ENCODE results near the gene TNRC6A. TPM values are rescaled to one million over a fixed set of nuclear protein-coding genes. Genes with fewer than 3 reads are reported as not detected.

Gene TNRC6A
- total RNA-seq, 6 experiments from 2014 or later, result 17.0 to 38.4 (median 23.1) TPM

DNA sequence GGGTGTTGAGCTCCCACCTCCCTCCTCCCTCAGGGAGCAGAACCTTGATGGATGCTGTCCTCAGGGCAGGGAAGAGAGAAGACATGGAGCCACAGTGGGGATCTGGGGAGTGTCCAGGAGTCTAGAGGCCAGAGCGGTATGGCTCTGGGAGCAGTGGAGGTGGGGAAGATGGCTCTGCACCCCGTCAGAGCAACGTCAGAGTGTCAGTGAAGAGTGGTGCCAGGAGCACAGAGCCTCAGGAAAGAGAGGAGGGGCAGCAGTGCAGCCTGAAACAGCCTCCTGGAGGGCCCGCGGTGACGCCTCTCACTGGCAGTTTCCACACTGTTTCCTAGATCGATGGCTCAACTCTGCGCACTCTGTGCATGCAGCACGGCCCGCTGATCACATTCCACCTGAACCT, 93.1 kb downstream of the TNRC6A start:
- intact Hi-C loops (cut with DNase I), result no loop called here
- no peak overlapping the region for H3K4me3 ChIP-seq
- H3K27me3 ChIP-seq, result no peaks in the 10 kb centered on the region
- peaks cover 0 to 8% (median 2%) of the 10 kb centered on the region in 4 donors for H3K4me1 ChIP-seq
- 100% methylated on average over 1 of the region's 10 CpGs for WGBS (ENCODE audit: insufficient coverage, low coverage, low lambda C conversion rate, missing lambda C conversion rate)
- ATAC-seq, result peak in 2 of 4 donors; percentile 3 to 6
- no peak overlapping the region for H3K27ac ChIP-seq
- DNase-seq, result no peak
- peaks cover 11 to 83% (median 45%) of the 10 kb centered on the region in 4 donors for H3K36me3 ChIP-seq
- H3K9me3 ChIP-seq, result no peaks in the 10 kb centered on the region
- TF ChIP-seq POLR2A (IDR thresholded peaks at IDR 0.05) (no peak), CTCF (IDR thresholded peaks at IDR 0.05) (no peak)

DNA sequence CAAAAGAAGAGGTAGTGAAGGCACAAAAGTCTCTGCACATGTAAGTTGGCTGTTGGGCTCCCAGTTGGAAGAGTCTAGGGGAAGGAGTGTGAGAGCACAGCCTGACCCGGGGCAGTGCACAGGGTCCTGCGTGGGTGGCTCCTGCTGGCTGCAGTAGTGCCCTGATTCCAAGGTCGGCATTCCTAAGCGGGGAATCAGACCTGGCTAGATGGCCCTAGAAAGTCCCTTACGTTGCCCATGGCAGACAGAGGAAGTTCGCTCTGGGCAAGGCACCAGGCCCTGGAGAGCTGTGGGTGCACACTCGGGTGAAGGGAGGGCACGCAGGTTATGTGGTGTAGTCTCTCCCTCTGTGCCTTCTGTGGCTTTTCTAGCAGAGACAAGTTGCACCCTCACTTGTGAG, 93.5 kb downstream of the TNRC6A start:
- no peaks in the 10 kb centered on the region for H3K27me3 ChIP-seq
- no peak overlapping the region for H3K27ac ChIP-seq
- TF ChIP-seq CTCF (IDR thresholded peaks at IDR 0.05), result no peak
- TF ChIP-seq POLR2A (IDR thresholded peaks at IDR 0.05), result no peak
- DNase-seq (no peak), ATAC-seq (peak; percentile 20 to 60 (median 26))
- peaks cover 11 to 79% (median 45%) of the 10 kb centered on the region in 4 donors for H3K36me3 ChIP-seq
- no CpG with 5 or more reads among the region's 8 CpGs for WGBS (ENCODE audit: insufficient coverage, low coverage, low lambda C conversion rate, missing lambda C conversion rate)
- intact Hi-C loops (cut with DNase I), result no loop called here
- peaks cover 0 to 8% (median 2%) of the 10 kb centered on the region in 4 donors for H3K4me1 ChIP-seq
- no peaks in the 10 kb centered on the region for H3K9me3 ChIP-seq
- H3K4me3 ChIP-seq, result no peak overlapping the region

GRCh38 chr16:24825696-24826095, 96.2 kb downstream of the TNRC6A start:
- TF ChIP-seq CTCF (IDR thresholded peaks at IDR 0.05), result no peak
- no peak for TF ChIP-seq POLR2A (IDR thresholded peaks at IDR 0.05)
- no peaks in the 10 kb centered on the region for H3K9me3 ChIP-seq
- H3K4me3 ChIP-seq, result no peak overlapping the region
- peaks cover 2 to 56% (median 30%) of the 10 kb centered on the region in 4 donors for H3K36me3 ChIP-seq
- no peak overlapping the region for H3K27ac ChIP-seq
- DNase-seq, result no peak
- no peak for ATAC-seq
- no peaks in the 10 kb centered on the region for H3K4me1 ChIP-seq
- no peaks in the 10 kb centered on the region for H3K27me3 ChIP-seq
- WGBS (ENCODE audit: insufficient coverage, low coverage, low lambda C conversion rate, missing lambda C conversion rate), result 86% methylated on average over 9 of the region's 10 CpGs
- intact Hi-C loops (cut with DNase I), result no loop called here

DNA sequence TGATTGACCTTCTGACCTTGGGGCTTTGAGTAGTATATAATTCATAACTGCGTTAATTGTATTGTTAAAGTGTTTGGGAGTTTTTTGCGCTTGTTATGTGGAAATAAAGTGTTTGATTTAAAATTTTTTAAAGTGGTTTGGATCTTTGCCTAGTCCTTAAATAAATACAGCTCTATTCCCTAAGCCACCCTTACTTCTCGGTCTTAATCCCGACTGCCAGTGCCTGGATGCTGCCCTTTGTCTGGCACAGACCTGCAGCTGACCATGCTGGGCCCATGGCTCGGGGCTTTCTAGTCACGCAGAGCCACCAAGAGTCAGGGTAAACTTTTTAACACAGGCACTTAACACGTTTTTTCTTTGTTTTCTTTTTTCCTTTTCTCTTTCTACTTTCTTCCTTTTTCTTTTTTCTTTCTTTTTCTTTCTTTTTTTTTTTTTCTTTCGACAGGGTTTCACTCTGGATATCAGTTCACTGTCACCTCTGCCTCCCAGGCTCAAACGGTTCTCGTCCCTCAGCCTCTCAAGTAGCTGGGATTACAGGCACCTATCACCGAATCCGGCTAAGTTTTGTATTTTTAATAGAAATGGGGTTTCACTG, 96.7 kb downstream of the TNRC6A start:
- DNase-seq (no peak), ATAC-seq (no peak)
- Histone ChIP-seq H3K36me3 (peaks cover 0 to 51% (median 28%) of the 10 kb centered on the region in 4 donors), H3K4me3 (no peak overlapping the region), H3K27ac (no peak overlapping the region), H3K9me3 (no peaks in the 10 kb centered on the region), H3K4me1 (no peaks in the 10 kb centered on the region), H3K27me3 (no peaks in the 10 kb centered on the region)
- no peak for TF ChIP-seq POLR2A (IDR thresholded peaks at IDR 0.05)
- TF ChIP-seq CTCF (IDR thresholded peaks at IDR 0.05), result no peak
- intact Hi-C loops (cut with DNase I), result no loop called here
- 91% methylated on average over 7 of the region's 12 CpGs for WGBS (ENCODE audit: insufficient coverage, low coverage, low lambda C conversion rate, missing lambda C conversion rate)

Measured in right lobe of liver (tissue), 6 donors.